CD4-positive, alpha-beta T cell (primary cell): ENCODE results near the gene EPM2A. TPM values are rescaled to one million over a fixed set of nuclear protein-coding genes. Genes with fewer than 3 reads are reported as not detected.

ENCODE experiments used
- ATAC-seq: fragments of 200-7000 bp; cut with Tn5 transposase; one replicate; pipeline ENCODE4 v1.10.0; 2022; ENCODE audit warnings: mild to moderate bottlenecking; ENCODE audit not compliant: poor library complexity
- CTCF ChIA-PET: fragments of 350-600 bp; sonication (Branson Sonifier 250); formaldehyde crosslinking; loops from one replicate; lab custom pipeline; 2021; ENCODE audit warnings: antibody characterized with exemption, inconsistent platforms; lab: Charles Lee
- POLR2A ChIA-PET: fragments of 350-600 bp; sonication (Branson Sonifier 250); formaldehyde crosslinking; loops from one replicate; lab custom pipeline; 2021; ENCODE audit warnings: antibody characterized with exemption, inconsistent platforms; lab: Charles Lee
- DNase-seq, 14 experiments: peaks; one replicate each; pipeline ENCODE4 v3.0.0-alpha.2; 2013 to 2020; ENCODE audit warnings: mixed read lengths in 2 of 14
- H3K27ac ChIP-seq, 2 donors: one replicate each; pipeline versions ENCODE4 v1.5.1 to v1.7.0; 2013; ENCODE audit warnings: low read length in 2 of 2, low read depth in 1 of 2, mild to moderate bottlenecking in 1 of 2
- H3K27me3 ChIP-seq, 2 experiments: 1 replicate in 1 of 2; 2 replicates in 1 of 2; pipeline versions ENCODE4 v1.6.1 to v1.7.0; 2013; ENCODE audit warnings: low read length in 2 of 2, control low read depth in 1 of 2, mild to moderate bottlenecking in 1 of 2, moderate library complexity in 1 of 2; ENCODE audit not compliant: insufficient read depth in 2 of 2, control insufficient read depth in 1 of 2
- H3K36me3 ChIP-seq: one replicate; pipeline ENCODE4 v1.6.1; 2013; ENCODE audit warnings: low read length, control low read depth; ENCODE audit not compliant: insufficient read depth
- H3K4me1 ChIP-seq: one replicate; pipeline ENCODE4 v1.6.1; 2013; ENCODE audit warnings: low read length, control low read depth; ENCODE audit not compliant: insufficient read depth
- H3K4me3 ChIP-seq: one replicate; pipeline ENCODE4 v1.5.1; 2013; ENCODE audit warnings: mild to moderate bottlenecking, low read length, moderate library complexity
- H3K9me3 ChIP-seq, 2 experiments: 1 replicate in 1 of 2; 2 replicates in 1 of 2; pipeline versions ENCODE4 v1.6.1 to v1.7.0; 2013; ENCODE audit warnings: low read length in 2 of 2, mild to moderate bottlenecking in 2 of 2, control low read depth in 1 of 2, moderate library complexity in 1 of 2; ENCODE audit not compliant: control insufficient read depth in 1 of 2, insufficient read depth in 1 of 2
- H3K27ac Mint-ChIP-seq: one replicate; pipeline ENCODE4 v1.8.0; 2020; ENCODE audit warnings: mixed read lengths
- H3K27me3 Mint-ChIP-seq: one replicate; pipeline ENCODE4 v1.8.0; 2021; ENCODE audit warnings: mixed read lengths
- H3K36me3 Mint-ChIP-seq: one replicate; pipeline ENCODE4 v1.8.0; 2021; ENCODE audit warnings: low read depth, mixed read lengths
- H3K4me1 Mint-ChIP-seq: one replicate; pipeline ENCODE4 v1.8.0; 2021; ENCODE audit warnings: low read depth, mixed read lengths
- H3K4me3 Mint-ChIP-seq: one replicate; pipeline ENCODE4 v1.8.0; 2020; ENCODE audit warnings: mild to moderate bottlenecking, mixed read lengths
- H3K9me3 Mint-ChIP-seq: one replicate; pipeline ENCODE4 v1.8.0; 2020; ENCODE audit warnings: mixed read lengths
- CTCF ChIP-seq: fragments of 200-600 bp; IDR thresholded peaks from one replicate; pipeline ENCODE4 v1.8.0; 2022; ENCODE audit warnings: antibody characterized with exemption, mild to moderate bottlenecking
- intact Hi-C, 2 experiments: fragments of 100-400 bp; cut with DNase I in 1 of 2; cut with micrococcal nuclease in 1 of 2; formaldehyde crosslinking; loops; one replicate each; pipeline versions ENCODE4 v1.15.1 to v1.9.0; 2023 to 2025; cut with DNase I, micrococcal nuclease
- polyA plus RNA-seq, 2 donors: library from polyadenylated mRNA; unstranded; fragments of 120-200 nt; gene quantifications; one replicate each; pipeline ENCODE4 v1.2.1, GENCODE V29; 2013
- total RNA-seq, 174 experiments: library from RNA in 2 of 174; stranded (reverse) in 2 of 174; gene quantifications; one replicate each; pipeline ENCODE4 v1.2.3 and lab custom pipeline; 2021 to 2026

Gene EPM2A
- total RNA-seq (1 to 10 TPM; 5.0 to 5.7 TPM), total RNA-seq (lab: John Stamatoyannopoulos, UW) (3.5 to 23.9 (median 10.1) reads per million in 172 experiments)
- 4.5 TPM for polyA plus RNA-seq (2013, experiment 1 of 2)
- 6.4 TPM for polyA plus RNA-seq (2013, experiment 2 of 2)

- Histone ChIP-seq H3K27me3 (no peaks in the 10 kb centered on the region), H3K36me3 (no peaks in the 10 kb centered on the region), H3K4me3 (peak within 1 kb of the TSS; percentile 87), H3K9me3 (no peaks in the 10 kb centered on the region), H3K27ac (peak within 1 kb of the TSS; percentile 83 to 86), H3K4me1 (no peaks in the 10 kb centered on the region)
- Mint-ChIP-seq H3K36me3 (peaks cover 11% of the 10 kb centered on the region), H3K9me3 (no peaks in the 10 kb centered on the region), H3K27me3 (no peaks in the 10 kb centered on the region), H3K4me3 (peak within 1 kb of the TSS; percentile 100), H3K4me1 (peaks cover 16% of the 10 kb centered on the region), H3K27ac (peak within 1 kb of the TSS; percentile 100)
- TF ChIP-seq CTCF: no peak
- CTCF ChIA-PET: interaction anchor here (0.8 to 1.0 kb wide), 2 partner anchors 76 to 79 kb away, joined by 3 read pairs; partner anchors contain the start of gene FBXO30
- POLR2A ChIA-PET: interaction anchor here (0.6 to 3.9 kb wide), 12 partner anchors 9 to 1469 kb away, joined by 3 to 60 read pairs (median 4); partner anchors contain the start of genes FBXO30, SHPRH and STXBP5
- intact Hi-C loops: loop anchor here (2.0 to 10.0 kb wide), 3 partner anchors 79 to 229 kb away; partner anchors contain the start of genes FBXO30 (in 2 of the 2) and SHPRH (in 2 of the 2)
- ATAC-seq (peak; percentile 69), DNase-seq (peak in 13 of 14 experiments; percentile 13 to 76 (median 43))
Observed at GRCh38 chr6:145735356-145736165, at the start of gene EPM2A. Gene EPM2A (minus strand): TSS chr6:145735520. CDS start chr6:145735498, 22 bp downstream.

- Mint-ChIP-seq H3K4me1 (no peaks in the 10 kb centered on the region), H3K27ac (no peak overlapping the region), H3K4me3 (no peak overlapping the region), H3K27me3 (no peaks in the 10 kb centered on the region), H3K36me3 (peaks cover 21% of the 10 kb centered on the region), H3K9me3 (peaks cover 11% of the 10 kb centered on the region)
- no peak overlapping the region for H3K4me3 ChIP-seq
- ATAC-seq (no peak), DNase-seq (no peak)
- H3K4me1 ChIP-seq: no peaks in the 10 kb centered on the region
- TF ChIP-seq CTCF: no peak
- no peak overlapping the region for H3K27ac ChIP-seq
- ChIA-PET CTCF (interaction anchor here (1.2 kb wide), 1 partner anchor 12 kb away, joined by 3 read pairs; no protein-coding TSS in a partner anchor), POLR2A (no interaction called here)
- no peaks in the 10 kb centered on the region for H3K9me3 ChIP-seq
- intact Hi-C loops: no loop called here
- H3K36me3 ChIP-seq: no peaks in the 10 kb centered on the region
- no peaks in the 10 kb centered on the region for H3K27me3 ChIP-seq
Observed at GRCh38 chr6:145784683-145785082, 49.4 kb upstream of the EPM2A start.

GRCh38 chr6:145783796-145784195 is 48.5 kb upstream of the EPM2A start:
- Mint-ChIP-seq H3K9me3 (peaks cover 12% of the 10 kb centered on the region), H3K4me1 (no peaks in the 10 kb centered on the region), H3K36me3 (peaks cover 16% of the 10 kb centered on the region), H3K27ac (no peak overlapping the region), H3K4me3 (no peak overlapping the region), H3K27me3 (no peaks in the 10 kb centered on the region)
- TF ChIP-seq CTCF: no peak
- H3K4me3 ChIP-seq: no peak overlapping the region
- no peaks in the 10 kb centered on the region for H3K4me1 ChIP-seq
- intact Hi-C loops: no loop called here
- H3K27me3 ChIP-seq: no peaks in the 10 kb centered on the region
- no peaks in the 10 kb centered on the region for H3K9me3 ChIP-seq
- ChIA-PET CTCF (interaction anchor here (1.2 kb wide), 1 partner anchor 11 kb away, joined by 3 read pairs; no protein-coding TSS in a partner anchor), POLR2A (no interaction called here)
- H3K27ac ChIP-seq: no peak overlapping the region
- DNase-seq (no peak), ATAC-seq (no peak)
- no peaks in the 10 kb centered on the region for H3K36me3 ChIP-seq
